ENCODE measurements around the gene MGARP.

The MGARP gene

DNA sequence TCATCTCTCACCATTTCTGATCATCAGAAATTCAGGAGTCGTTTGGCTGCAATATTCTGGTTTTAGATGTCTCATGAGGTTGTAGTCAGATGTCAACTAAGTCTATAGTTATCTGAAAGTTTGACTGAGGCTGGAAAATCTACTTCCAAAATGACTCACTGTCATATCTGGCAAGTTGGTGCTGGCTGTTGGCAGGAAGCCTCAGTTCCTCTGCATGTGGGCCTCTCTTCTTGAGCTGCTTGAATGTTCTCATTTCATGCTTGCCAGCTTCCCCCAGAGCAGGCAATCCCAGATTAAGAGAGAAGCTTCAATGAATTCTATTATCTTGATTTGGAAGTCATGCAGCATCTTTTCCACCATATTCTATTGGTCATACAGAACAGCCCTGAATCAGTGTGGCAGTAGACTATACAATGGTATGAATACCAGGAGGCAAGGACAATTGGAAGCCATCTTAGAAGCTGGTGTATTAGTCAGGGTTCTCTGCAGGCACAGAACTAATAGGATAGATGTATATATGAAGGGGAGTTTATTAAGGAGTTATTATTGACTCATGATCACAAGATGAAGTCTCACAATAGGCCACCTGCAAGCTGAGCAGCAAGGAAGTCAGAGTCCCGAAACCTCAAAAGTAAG lies 56.2 kb downstream of the MGARP start:
- no peaks in the 10 kb centered on the region for H3K9me3 ChIP-seq (ENCODE audit: insufficient read depth, low read length)
- H3K27me3 ChIP-seq (ENCODE audit: low read length) = no peaks in the 10 kb centered on the region
- H3K27ac ChIP-seq (ENCODE audit: low read depth, low read length) = no peak overlapping the region
- no peaks in the 10 kb centered on the region for H4K20me1 ChIP-seq (ENCODE audit: low read depth, low read length)
- no peaks in the 10 kb centered on the region for H3F3A ChIP-seq (ENCODE audit: insufficient read depth)
- no peak overlapping the region for H2AFZ ChIP-seq (ENCODE audit: low read depth, low read length, severe bottlenecking)
- H3K4me3 ChIP-seq (ENCODE audit: insufficient read depth, low read length, poor library complexity, severe bottlenecking) = no peak overlapping the region
- TF ChIP-seq EZH2phosphoT487 (conservative IDR thresholded peaks at IDR 0.05; ENCODE audit: low read length) (no peak), CTCF (IDR thresholded peaks at IDR 0.05; ENCODE audit: insufficient read depth, low read length, poor library complexity, severe bottlenecking) (no peak)
- H3K4me2 ChIP-seq (ENCODE audit: low read depth, low read length, poor library complexity, severe bottlenecking) = no peak overlapping the region
- no peaks in the 10 kb centered on the region for H3K9me2 ChIP-seq (replicated peaks; ENCODE audit: insufficient read depth, low read length)
- H3K79me2 ChIP-seq (ENCODE audit: insufficient read depth, low read length) = no peaks in the 10 kb centered on the region
- H3K9ac ChIP-seq (ENCODE audit: low read length) = no peak overlapping the region
- H3K36me3 ChIP-seq (ENCODE audit: low read length) = no peaks in the 10 kb centered on the region

DNA sequence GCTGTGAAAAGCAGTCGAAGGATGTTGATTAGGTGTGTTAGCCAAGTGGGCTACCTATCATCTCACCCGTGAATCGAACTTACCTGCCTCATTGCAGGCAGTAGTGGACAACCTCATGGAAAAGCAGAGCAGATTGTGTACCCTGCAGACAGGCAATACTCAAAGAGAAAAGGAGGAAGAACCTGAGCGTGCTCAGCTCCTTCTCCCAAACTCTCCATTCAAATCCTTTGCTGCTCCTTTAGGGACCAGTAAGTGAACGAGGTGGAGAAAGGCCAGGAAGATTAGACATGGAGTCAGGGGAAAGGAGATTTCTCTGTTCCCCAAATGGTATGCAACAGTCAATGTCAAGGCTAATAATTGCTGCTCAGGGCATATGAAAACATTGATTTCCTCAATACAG lies 57.8 kb downstream of the MGARP start:
- no peak overlapping the region for H3K27ac ChIP-seq (ENCODE audit: low read depth, low read length)

DNA sequence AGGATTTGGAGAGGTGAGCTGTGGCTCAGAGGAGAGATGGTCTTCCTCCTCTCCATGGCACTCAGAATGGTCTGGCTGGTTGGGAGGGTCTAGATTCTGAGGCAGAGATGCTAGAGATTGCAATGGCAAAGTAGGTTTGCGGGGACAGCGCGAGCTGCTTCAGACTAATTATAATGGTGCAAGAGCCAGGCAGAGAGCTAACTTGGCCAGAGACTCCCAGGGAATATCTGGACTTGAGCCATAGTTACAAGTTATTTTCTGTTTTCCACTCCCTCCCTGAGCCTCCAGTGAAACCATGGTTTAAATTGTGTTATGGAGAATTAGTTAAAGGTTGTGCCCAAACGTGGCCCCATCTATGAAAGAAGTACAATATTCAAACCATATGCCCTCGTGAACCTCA lies 58.3 kb downstream of the MGARP start:
- H2AFZ ChIP-seq (ENCODE audit: low read depth, low read length, severe bottlenecking) = no peak overlapping the region

More for the DNA sequence above, 57.8 kb downstream of the MGARP start:
- Histone ChIP-seq H3K9me3 (ENCODE audit: insufficient read depth, low read length) (no peaks in the 10 kb centered on the region), H3K4me2 (ENCODE audit: low read depth, low read length, poor library complexity, severe bottlenecking) (no peak overlapping the region), H3K79me2 (ENCODE audit: insufficient read depth, low read length) (no peaks in the 10 kb centered on the region), H3K9ac (ENCODE audit: low read length) (no peak overlapping the region), H3K9me2 (replicated peaks; ENCODE audit: insufficient read depth, low read length) (no peaks in the 10 kb centered on the region), H3K36me3 (ENCODE audit: low read length) (no peaks in the 10 kb centered on the region), H2AFZ (ENCODE audit: low read depth, low read length, severe bottlenecking) (no peak overlapping the region), H4K20me1 (ENCODE audit: low read depth, low read length) (no peaks in the 10 kb centered on the region), H3F3A (ENCODE audit: insufficient read depth) (no peaks in the 10 kb centered on the region), H3K4me3 (ENCODE audit: insufficient read depth, low read length, poor library complexity, severe bottlenecking) (no peak overlapping the region), H3K27me3 (ENCODE audit: low read length) (no peaks in the 10 kb centered on the region)
- TF ChIP-seq CTCF (IDR thresholded peaks at IDR 0.05; ENCODE audit: insufficient read depth, low read length, poor library complexity, severe bottlenecking) (no peak), EZH2phosphoT487 (conservative IDR thresholded peaks at IDR 0.05; ENCODE audit: low read length) (no peak)

More for the DNA sequence above, 58.3 kb downstream of the MGARP start:
- no peaks in the 10 kb centered on the region for H3K9me3 ChIP-seq (ENCODE audit: insufficient read depth, low read length)
- TF ChIP-seq CTCF (IDR thresholded peaks at IDR 0.05; ENCODE audit: insufficient read depth, low read length, poor library complexity, severe bottlenecking) (no peak), EZH2phosphoT487 (conservative IDR thresholded peaks at IDR 0.05; ENCODE audit: low read length) (no peak)
- H3K4me3 ChIP-seq (ENCODE audit: insufficient read depth, low read length, poor library complexity, severe bottlenecking) = no peak overlapping the region
- no peak overlapping the region for H3K27ac ChIP-seq (ENCODE audit: low read depth, low read length)
- no peaks in the 10 kb centered on the region for H3K79me2 ChIP-seq (ENCODE audit: insufficient read depth, low read length)
- H3K9me2 ChIP-seq (replicated peaks; ENCODE audit: insufficient read depth, low read length) = no peaks in the 10 kb centered on the region
- H3K27me3 ChIP-seq (ENCODE audit: low read length) = no peaks in the 10 kb centered on the region
- H3F3A ChIP-seq (ENCODE audit: insufficient read depth) = no peaks in the 10 kb centered on the region
- H3K4me2 ChIP-seq (ENCODE audit: low read depth, low read length, poor library complexity, severe bottlenecking) = no peak overlapping the region
- no peaks in the 10 kb centered on the region for H4K20me1 ChIP-seq (ENCODE audit: low read depth, low read length)
- no peaks in the 10 kb centered on the region for H3K36me3 ChIP-seq (ENCODE audit: low read length)
- no peak overlapping the region for H3K9ac ChIP-seq (ENCODE audit: low read length)

Data from SU-DHL-6 (cell line).